Measurements from ENCODE around the gene TCERG1L.
"Not testable (repeated sequence)": the region's sequence is repeated elsewhere in the genome, so short reads cannot be mapped to it uniquely, and the experiment has no call there.

The TCERG1L gene

DNA sequence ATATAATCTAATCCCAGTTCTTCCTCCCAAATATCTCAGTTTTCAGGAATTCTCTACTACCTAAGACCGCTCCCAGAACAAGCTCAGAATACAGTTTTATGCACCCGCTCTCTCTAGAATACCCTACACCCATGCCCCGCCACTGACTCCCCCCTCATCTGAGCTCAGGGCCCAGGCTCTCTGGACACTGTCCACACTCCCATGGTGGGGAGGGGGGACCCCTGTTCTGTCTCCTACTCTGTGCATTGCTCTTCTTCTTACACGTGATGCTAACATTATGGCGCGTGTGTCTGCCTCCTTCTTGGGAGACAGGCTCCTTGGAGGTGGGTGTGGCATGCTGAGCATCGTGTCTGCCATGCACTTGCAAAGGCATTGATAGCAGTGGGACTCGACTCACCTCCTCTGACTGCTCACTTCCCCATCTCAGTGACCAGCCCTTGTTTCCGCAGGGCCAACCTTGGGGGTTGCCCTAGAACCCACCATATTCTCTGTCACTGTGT lies 127.9 kb downstream of the TCERG1L start:
- no peak for DNase-seq (ENCODE audit: low read depth)

GRCh38 chr10:131181456-131181855 lies 130.1 kb downstream of the TCERG1L start:
- DNase-seq (ENCODE audit: low read depth): no peak

DNA sequence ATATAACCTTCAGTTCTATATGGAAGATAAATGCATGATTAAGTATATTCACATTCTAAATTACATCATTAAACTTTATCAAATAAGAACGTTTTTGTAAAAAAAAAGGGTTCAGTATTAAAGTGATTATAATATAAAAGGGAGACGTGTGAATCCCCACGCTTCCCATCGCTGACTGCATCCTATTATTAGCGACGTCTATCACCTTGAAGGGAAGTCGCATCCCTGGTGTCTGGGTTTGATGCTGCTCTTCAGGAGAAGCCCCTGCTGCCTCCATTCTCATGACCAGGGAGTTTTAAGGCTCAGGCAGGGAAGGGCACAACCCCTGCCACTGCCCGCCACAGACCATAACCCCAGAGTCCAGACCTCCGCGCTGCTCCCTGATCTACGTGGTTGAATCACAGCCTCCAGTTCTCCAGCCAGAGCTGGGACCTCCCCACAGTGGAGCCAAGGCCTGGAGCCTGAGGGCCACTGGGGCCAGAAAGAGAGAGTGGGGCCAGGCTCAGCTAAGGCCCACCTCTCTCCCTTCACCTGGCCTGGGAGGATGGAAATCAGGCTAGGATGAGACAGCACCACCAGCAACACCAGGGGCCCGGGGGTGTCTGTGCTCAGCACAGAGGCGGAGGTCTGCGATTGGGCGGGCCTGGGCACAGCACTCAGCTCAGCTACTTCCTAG lies 130.6 kb downstream of the TCERG1L start:
- no peak for DNase-seq (ENCODE audit: low read depth)

GRCh38 chr10:131180086-131180485 lies 131.4 kb downstream of the TCERG1L start:
- DNase-seq (ENCODE audit: low read depth): no peak

DNA sequence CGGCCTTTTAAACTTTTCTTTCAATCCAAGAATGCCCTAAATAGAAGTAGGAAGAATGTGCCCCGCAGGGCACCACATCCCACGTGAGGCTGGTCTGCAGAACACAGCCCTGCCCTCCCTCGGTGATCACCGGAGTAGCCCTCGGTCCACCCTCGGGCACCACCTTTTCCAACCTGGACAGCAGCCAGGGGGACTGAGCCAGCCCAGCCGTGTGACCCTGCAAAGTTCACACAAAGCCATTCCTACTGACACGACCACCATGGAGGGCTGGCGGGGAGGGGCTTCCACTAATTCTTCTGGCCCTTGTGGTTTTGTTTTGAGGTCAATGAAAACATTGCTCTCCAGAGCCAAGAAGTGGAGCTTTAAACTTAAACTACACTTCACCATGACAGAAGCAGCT lies 132.2 kb downstream of the TCERG1L start:
- no peak for DNase-seq (ENCODE audit: low read depth)

- no peak for DNase-seq (ENCODE audit: low read depth)
Measured at GRCh38 chr10:131178521-131179331, 132.8 kb downstream of the TCERG1L start.

DNA sequence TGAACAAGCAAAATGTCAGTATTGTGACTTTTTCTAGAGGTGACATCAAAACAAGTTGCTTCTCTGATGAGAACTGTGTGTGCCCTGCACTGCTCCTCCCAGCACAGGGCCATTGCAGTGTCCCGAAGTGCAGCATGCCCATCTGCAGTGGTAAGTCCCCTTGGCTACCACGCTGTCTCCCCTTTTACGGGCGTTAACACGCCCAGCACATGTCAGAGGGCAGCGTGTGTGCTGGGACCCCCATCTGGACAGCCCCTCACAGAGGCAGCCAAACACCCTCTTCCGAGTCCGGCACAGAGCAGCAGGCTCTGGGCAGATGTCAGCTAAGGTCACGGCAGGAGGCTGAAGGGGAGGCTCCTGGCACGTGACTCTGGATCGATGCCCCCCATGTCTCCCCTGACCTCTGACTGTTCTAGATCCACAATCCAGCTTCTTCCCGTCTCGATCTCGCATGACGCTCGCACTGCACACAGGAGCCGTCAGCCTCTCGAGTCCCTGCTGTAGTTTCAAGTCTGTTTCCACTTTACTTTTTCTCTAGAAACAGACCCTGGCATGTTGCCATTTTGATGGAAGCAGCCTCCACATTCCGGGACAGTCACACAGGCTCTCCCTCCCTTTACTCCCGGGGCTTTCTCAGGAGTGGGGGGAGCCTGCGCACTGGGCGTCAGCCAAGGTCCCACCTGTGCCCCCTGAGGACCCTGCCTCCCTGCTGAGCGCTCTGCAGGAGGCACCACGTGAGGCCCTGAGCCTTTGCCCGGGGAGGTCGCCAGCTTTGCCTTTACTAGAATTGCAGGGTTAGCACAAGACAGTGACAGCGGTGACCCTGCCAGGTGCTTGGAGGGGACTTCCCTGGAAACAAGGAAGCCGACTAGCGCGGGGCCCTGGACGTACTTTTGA lies 133.8 kb downstream of the TCERG1L start:
- no peak for DNase-seq (ENCODE audit: low read depth)

GRCh38 chr10:131176907-131177306 lies 134.6 kb downstream of the TCERG1L start:
- no peak for DNase-seq (ENCODE audit: low read depth)

DNA sequence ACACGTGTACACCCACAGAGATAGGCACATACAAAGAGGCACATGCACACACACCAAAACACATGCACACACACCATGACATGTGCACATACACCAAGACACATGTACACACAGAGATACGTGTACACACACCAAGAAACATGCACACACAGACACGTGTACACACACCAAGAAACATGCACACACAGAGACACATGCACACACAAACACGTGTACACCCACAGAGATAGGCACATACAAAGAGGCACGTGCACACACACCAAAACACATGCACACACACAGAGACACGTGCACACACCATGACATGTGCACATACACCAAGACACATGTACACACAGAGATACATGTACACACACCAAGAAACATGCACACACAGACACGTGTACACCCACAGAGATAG lies 135.2 kb downstream of the TCERG1L start:
- DNase-seq (ENCODE audit: low read depth): not testable (repeated sequence)

DNA sequence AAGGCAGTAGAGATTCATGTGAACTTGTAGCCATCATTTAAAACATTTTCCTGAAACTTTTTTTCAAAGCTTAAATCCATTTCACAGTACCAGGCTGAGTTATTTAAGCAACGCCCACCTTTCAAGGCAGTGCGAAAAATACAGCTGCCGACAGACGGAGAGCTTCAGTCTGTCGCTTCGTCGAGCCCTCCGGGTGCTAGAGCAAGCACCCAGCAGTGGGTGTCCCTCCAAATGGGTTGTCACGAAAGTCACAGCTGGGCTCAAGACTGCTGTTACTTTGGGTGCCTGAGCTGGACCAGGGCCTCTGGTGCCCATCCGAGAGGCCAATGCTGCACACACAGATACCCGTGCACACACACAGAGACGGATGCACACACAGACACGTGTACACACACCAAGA lies 135.6 kb downstream of the TCERG1L start:
- no peak for DNase-seq (ENCODE audit: low read depth)

GRCh38 chr10:131174651-131175540 lies 136.6 kb downstream of the TCERG1L start:
- no peak for DNase-seq (ENCODE audit: low read depth)

DNA sequence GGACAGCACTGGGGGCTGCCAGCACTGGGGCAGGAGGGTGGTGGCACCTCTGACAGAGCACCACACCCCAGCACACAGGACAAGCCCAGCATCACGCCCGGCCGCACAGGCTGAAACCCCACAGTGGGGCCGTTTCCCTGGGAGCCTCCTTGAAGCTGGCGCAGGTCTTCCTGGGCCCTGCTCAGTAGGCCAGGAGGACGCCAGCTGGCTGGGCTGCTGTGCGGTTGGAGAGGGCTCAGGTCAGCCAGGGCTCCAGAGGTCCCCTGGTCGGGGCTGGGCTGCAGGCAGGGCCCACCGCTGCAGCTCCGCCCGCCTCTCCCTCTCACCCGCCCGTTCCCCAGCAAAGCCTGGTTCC lies 137.3 kb downstream of the TCERG1L start:
- no peak for DNase-seq (ENCODE audit: low read depth)

GRCh38 chr10:131173484-131174210 lies 137.9 kb downstream of the TCERG1L start:
- no peak for DNase-seq (ENCODE audit: low read depth)

GRCh38 chr10:131172433-131172832 lies 139.1 kb downstream of the TCERG1L start:
- no peak for DNase-seq (ENCODE audit: low read depth)

DNA sequence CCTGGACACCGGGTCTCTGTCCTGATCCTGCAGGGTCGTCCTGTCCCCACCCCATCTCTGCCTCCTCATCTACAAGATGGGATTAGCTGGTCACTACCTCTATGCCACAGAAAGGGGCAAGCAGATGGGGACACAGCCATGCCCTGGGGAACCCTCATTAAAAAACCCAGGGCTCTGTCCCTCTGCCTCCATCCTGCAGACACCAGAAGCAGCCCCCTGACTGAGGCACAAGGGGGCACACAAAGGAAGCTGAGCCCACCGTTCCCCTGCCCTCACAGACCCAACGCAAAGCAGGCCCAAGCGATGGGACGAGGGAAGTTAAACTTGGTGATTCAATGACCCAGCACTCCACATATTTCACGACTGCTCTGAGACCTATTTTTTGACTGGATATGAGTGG lies 142.4 kb downstream of the TCERG1L start:
- DNase-seq (ENCODE audit: low read depth): no peak

- DNase-seq (ENCODE audit: low read depth): no peak
Measured at GRCh38 chr10:131168238-131168875, 143.2 kb downstream of the TCERG1L start.

DNA sequence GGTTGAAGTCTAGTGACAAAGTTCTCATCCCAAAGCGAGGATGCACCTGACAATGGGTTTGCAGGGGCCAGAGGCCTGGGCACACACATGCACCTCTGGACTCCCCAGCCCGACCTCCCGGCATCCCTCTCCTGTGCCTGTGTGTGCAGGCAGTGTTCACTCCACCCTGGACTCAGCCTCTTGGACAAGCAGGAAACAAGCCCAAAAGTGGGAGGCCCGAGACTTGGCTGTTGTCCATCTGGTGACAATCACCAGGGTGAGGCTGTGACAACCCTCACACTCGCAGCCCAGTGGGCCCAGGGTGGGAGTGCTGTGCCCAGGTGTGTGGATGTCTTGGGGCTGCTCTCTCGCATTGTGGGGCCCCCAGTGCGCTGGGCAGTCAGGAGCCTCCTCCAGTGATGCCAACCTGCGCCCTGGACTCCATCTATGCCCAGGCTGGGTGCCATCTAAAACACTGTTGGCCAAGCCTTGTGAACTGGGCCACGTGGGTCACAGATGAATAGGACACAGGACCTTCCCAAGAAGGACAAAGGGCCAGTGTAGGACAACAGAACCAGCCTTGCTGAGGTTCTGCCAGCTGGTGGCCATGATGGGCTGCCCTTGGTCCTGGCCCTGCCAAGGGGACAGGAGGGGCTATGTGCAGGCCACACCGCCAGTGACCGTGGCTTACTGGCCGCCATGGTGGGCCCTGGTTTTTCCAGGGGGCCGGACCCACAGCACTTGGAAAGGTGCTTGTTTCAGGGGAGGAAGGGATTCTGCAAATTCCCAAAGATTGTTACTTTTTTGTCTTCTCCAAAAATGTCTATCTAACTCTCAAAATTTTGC lies 144.3 kb downstream of the TCERG1L start:
- no peak for DNase-seq (ENCODE audit: low read depth)

DNA sequence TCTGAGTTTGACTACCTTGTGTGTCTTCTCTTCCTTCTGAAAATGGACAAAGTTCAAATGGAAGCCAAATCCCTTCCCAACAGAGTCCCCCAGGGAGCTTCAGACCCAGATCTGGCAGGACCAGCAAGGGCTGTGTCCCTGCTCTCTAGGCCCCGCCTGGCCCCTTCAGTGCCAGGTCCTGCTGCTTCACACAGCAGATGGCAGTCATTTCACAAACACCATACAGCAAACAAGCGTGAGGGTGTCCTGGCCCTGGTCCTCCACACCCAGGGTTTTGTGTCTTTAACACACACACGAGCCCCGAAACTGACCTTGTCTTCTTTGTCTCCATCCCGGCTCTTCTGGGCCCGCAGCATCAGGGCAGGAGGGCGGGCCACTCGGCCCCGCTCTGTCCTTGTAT lies 145.0 kb downstream of the TCERG1L start:
- DNase-seq (ENCODE audit: low read depth): no peak

GRCh38 chr10:131165092-131165491 lies 146.4 kb downstream of the TCERG1L start:
- no peak for DNase-seq (ENCODE audit: low read depth)

Data from stimulated activated CD8-positive, alpha-beta memory T cell treated with anti-CD3 and anti-CD28 coated beads, Interleukin-12 subunit alpha, Interleukin-12 subunit beta, amount 100 ng/mL, for 4 hours (primary cell).